OCI-LY1 (cell line): ENCODE results near the gene VAPB.

Source experiments
- H2AFZ ChIP-seq: fragments of 200-600 bp; sonication (generic), shearing (Covaris generic); 2 replicates; pipeline ENCODE4 v1.6.0; 2014; ENCODE audit warnings: antibody characterized with exemption, mild to moderate bottlenecking, low read length
- H3F3A ChIP-seq: fragments of 200-600 bp; sonication (generic), shearing (Covaris generic); 2 replicates; pipeline ENCODE4 v1.6.0; 2014; ENCODE audit warnings: mild to moderate bottlenecking, antibody characterized with exemption, low read length, moderate library complexity; ENCODE audit not compliant: insufficient read depth
- H3K27ac ChIP-seq: fragments of 200-600 bp; sonication (generic); 2 replicates; pipeline ENCODE4 v1.5.1; 2014; ENCODE audit warnings: low read length, mixed run types, mild to moderate bottlenecking, low read depth; ENCODE audit not compliant: poor library complexity, severe bottlenecking
- H3K27me3 ChIP-seq: fragments of 200-600 bp; sonication (generic); 2 replicates; pipeline ENCODE4 v1.6.0; 2014; ENCODE audit warnings: antibody characterized with exemption, mild to moderate bottlenecking, low read length, moderate library complexity; ENCODE audit not compliant: insufficient read depth
- H3K36me3 ChIP-seq: fragments of 200-600 bp; sonication (generic); 2 replicates; pipeline ENCODE4 v1.6.1; 2014; ENCODE audit warnings: mild to moderate bottlenecking, antibody characterized with exemption, low read length, moderate library complexity, mixed read lengths; ENCODE audit not compliant: insufficient read depth
- H3K4me1 ChIP-seq: fragments of 200-600 bp; sonication (generic); 2 replicates; pipeline ENCODE4 v1.5.1; 2014; ENCODE audit warnings: mild to moderate bottlenecking, low read length, moderate library complexity; ENCODE audit not compliant: insufficient read depth, severe bottlenecking
- H3K4me2 ChIP-seq: fragments of 200-600 bp; sonication (generic), shearing (Covaris generic); 2 replicates; pipeline ENCODE4 v1.6.1; 2014; ENCODE audit warnings: low read length
- H3K4me3 ChIP-seq: fragments of 200-600 bp; sonication (generic); 2 replicates; pipeline ENCODE4 v1.5.1; 2014; ENCODE audit warnings: low read length, low read depth, mild to moderate bottlenecking, mixed read lengths; ENCODE audit not compliant: poor library complexity, severe bottlenecking
- H3K79me2 ChIP-seq: fragments of 200-600 bp; shearing (Covaris generic); 2 replicates; pipeline ENCODE4 v1.6.1; 2016; ENCODE audit warnings: mixed run types, low read length, mixed read lengths; ENCODE audit not compliant: insufficient read depth
- H3K9ac ChIP-seq: fragments of 200-600 bp; sonication (generic), shearing (Covaris generic); 2 replicates; pipeline ENCODE4 v1.6.1; 2014; ENCODE audit warnings: mild to moderate bottlenecking, low read length, mixed read lengths
- H3K9me2 ChIP-seq: fragments of 200-600 bp; sonication (generic), shearing (Covaris generic); 2 replicates; pipeline ENCODE4 v1.6.1; 2014; ENCODE audit warnings: low read depth, mild to moderate bottlenecking, low read length, mixed read lengths
- H3K9me3 ChIP-seq: fragments of 200-600 bp; shearing (Covaris generic); 2 replicates; pipeline ENCODE4 v1.6.1; 2014; ENCODE audit warnings: low read length, mixed read lengths
- H4K20me1 ChIP-seq: fragments of 200-600 bp; sonication (generic), shearing (Covaris generic); 2 replicates; pipeline ENCODE4 v1.6.0; 2016; ENCODE audit warnings: mild to moderate bottlenecking, low read length; ENCODE audit not compliant: insufficient read depth
- EZH2 ChIP-seq: fragments of 200-600 bp; sonication (generic), shearing (Covaris generic); IDR thresholded peaks from 2 replicates; pipeline ENCODE4 v1.8.0; 2017; ENCODE audit warnings: borderline replicate concordance, mixed run types, mild to moderate bottlenecking, antibody characterized with exemption, low read length, moderate library complexity, mixed read lengths
- TF ChIP-seq, protein P1 (sequence below): fragments of 200-600 bp; sonication (generic), shearing (Covaris generic); IDR thresholded peaks from 2 replicates; pipeline ENCODE4 v1.5.1; 2017; ENCODE audit warnings: mild to moderate bottlenecking, antibody characterized with exemption, low read length, moderate library complexity, mixed read lengths

VAPB gene

DNA sequence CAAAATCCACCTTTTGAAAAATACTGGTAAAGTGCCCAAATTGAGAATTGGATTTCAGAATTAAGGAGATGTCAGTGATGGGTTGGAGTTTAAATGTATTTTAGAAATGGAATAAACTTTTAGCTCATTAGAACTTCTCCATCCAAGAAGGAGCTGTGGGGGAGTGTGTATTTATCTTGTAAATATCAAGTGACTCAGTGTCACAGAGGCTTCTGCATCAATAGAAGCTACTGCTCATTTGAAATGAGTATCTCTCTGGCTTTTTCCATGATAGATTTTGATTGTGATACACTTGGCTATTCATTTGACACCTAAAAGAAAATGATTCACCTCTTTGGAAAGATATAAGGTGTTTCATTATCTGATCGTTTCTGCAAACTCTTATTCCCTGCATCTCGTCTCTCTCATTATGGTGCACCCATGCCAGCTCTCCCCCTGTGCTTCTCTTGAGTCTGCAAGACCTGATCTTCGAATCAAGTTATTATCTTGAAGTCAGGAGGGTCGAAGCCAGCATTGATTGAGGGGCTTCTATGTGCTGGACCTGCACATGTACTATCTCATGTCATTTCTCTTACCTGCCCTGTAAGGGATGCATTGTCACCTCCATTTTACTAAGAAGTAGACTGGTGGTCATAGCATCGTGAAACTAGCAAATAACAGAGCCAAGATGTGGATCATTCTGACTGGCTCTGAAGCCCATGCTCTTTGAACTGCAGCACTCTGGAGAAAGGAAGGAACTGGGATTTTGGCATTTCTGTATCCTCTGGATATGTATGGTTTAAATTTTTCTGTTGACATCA is 30.1 kb downstream of the VAPB start:
- Histone ChIP-seq H4K20me1 (no peaks in the 10 kb centered on the region), H3K9me3 (no peaks in the 10 kb centered on the region), H3K9me2 (no peaks in the 10 kb centered on the region), H3K4me3 (no peak overlapping the region), H3K79me2 (peaks cover 36% of the 10 kb centered on the region), H3K4me2 (no peak overlapping the region), H3K4me1 (peaks cover 18% of the 10 kb centered on the region), H2AFZ (no peak overlapping the region), H3F3A (no peaks in the 10 kb centered on the region), H3K36me3 (peaks cover 59% of the 10 kb centered on the region), H3K9ac (no peak overlapping the region), H3K27me3 (no peaks in the 10 kb centered on the region), H3K27ac (no peak overlapping the region)
- TF ChIP-seq, protein P1, sequence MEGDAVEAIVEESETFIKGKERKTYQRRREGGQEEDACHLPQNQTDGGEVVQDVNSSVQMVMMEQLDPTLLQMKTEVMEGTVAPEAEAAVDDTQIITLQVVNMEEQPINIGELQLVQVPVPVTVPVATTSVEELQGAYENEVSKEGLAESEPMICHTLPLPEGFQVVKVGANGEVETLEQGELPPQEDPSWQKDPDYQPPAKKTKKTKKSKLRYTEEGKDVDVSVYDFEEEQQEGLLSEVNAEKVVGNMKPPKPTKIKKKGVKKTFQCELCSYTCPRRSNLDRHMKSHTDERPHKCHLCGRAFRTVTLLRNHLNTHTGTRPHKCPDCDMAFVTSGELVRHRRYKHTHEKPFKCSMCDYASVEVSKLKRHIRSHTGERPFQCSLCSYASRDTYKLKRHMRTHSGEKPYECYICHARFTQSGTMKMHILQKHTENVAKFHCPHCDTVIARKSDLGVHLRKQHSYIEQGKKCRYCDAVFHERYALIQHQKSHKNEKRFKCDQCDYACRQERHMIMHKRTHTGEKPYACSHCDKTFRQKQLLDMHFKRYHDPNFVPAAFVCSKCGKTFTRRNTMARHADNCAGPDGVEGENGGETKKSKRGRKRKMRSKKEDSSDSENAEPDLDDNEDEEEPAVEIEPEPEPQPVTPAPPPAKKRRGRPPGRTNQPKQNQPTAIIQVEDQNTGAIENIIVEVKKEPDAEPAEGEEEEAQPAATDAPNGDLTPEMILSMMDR: no peak
- TF ChIP-seq EZH2: no peak

DNA sequence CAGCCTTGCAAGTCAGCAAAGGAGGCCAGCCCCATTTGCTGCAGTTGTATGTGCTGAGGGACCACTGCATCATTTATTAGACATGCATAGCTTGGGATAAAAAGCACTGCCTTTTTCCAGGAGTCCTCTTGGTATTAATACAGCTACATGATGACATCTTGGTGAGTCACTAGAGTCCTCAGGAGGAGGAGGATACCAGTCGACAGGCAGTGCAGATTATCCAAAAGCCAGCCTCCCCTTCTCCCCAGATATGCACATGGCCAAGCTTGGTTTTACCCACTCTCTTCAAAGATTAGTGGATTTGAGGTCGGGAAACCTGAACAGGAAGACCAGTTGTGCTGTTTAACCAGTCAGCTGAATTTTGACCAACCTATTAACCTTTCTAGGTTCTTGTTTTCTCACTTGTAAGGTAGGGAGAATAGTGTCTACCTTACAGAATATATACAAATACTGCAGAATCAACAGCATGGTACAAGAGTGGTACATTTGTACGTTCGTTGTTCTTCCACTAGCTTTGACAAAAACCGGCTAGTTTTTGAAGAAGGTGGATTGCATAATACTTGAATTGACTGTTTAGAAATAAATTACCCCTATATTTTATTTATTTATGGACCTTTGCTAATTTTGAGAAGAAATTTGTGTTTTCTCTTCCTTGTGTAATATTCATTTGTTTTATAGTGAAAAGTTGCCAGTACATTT is 31.9 kb downstream of the VAPB start:
- no peaks in the 10 kb centered on the region for H4K20me1 ChIP-seq
- no peak overlapping the region for H3K27ac ChIP-seq
- TF ChIP-seq EZH2: no peak
- TF ChIP-seq, protein P1: no peak
- no peaks in the 10 kb centered on the region for H3K9me2 ChIP-seq
- no peak overlapping the region for H3K4me3 ChIP-seq
- H3K9ac ChIP-seq: no peak overlapping the region
- no peaks in the 10 kb centered on the region for H3K27me3 ChIP-seq
- H3F3A ChIP-seq: no peaks in the 10 kb centered on the region
- peaks cover 34% of the 10 kb centered on the region for H3K79me2 ChIP-seq
- no peak overlapping the region for H2AFZ ChIP-seq
- H3K4me2 ChIP-seq: no peak overlapping the region
- peaks cover 71% of the 10 kb centered on the region for H3K36me3 ChIP-seq
- H3K9me3 ChIP-seq: no peaks in the 10 kb centered on the region
- peaks cover 8% of the 10 kb centered on the region for H3K4me1 ChIP-seq

DNA sequence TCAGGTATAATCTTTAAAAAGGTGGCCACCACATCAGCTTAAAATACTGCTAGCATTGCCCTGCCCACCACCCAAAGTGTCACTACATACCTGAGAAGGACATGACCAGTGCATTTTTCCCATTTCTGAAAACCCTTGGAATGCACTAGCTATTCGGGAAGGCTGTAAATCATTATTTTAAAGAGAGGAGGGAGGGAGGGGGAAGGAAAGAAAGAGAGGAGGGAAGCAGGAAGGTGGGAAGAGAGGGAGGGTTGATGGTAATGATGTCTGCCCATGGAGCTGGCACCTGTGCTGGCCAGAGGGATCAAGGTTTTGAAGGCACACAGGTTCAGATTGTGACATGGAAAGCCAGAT is 32.4 kb downstream of the VAPB start:
- Histone ChIP-seq H4K20me1 (no peaks in the 10 kb centered on the region), H3K9me2 (no peaks in the 10 kb centered on the region), H3K27ac (no peak overlapping the region), H3K9me3 (peaks cover under 1% of the 10 kb centered on the region; the same call in 1 of the 2 replicates), H3K4me1 (peaks cover 3% of the 10 kb centered on the region), H3F3A (no peaks in the 10 kb centered on the region), H3K36me3 (peaks cover 76% of the 10 kb centered on the region), H3K4me2 (no peak overlapping the region), H3K9ac (no peak overlapping the region), H3K4me3 (no peak overlapping the region), H2AFZ (no peak overlapping the region), H3K79me2 (peaks cover 31% of the 10 kb centered on the region), H3K27me3 (no peaks in the 10 kb centered on the region)
- TF ChIP-seq, protein P1: no peak
- no peak for TF ChIP-seq EZH2
